Central memory CD4-positive, alpha-beta T cell (primary cell): ENCODE data around the gene DCLK2.
"Not testable (repeated sequence)": the region's sequence is repeated elsewhere in the genome, so short reads cannot be mapped to it uniquely, and the experiment has no call there.

Experiments
- DNase-seq: peaks from one replicate; pipeline ENCODE4 v3.0.0; 2022

Gene DCLK2

DNA sequence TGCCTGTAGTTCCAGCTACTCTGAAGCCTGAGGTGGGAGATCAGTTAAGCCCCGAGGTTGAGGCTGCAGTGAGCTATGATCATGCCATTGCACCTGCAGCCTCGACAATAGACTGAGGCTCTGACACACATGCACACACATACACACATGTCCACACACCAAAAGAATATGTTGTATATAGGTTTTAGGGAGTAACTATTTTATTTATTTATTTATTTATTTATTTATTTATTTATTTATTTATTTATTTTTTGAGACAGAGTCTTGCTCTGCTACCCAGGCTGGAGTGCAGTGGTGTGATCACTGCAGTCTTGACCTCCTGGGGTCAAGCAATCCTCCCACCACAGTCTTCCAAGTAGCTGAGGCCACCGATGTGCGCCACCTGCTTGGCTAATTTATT is 78.3 kb downstream of the DCLK2 start:
- no peak for DNase-seq

DNA sequence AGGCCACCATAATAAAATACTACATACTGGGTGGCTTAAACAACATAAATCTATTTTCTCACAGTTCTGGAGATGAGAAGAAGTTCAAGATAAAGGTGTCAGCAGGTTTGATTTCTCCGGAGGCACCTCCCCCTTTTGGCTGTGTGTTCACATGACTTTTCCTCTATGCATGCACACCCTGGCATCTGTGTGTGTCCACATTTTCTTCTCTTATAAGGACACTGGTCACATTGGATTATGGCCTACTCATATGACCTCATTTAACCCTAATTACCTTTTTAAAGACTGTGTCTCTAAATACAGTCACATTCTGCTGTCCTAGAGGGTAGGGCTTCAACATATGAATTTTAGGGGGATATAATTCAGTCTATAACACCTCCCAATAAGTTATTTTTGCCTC is 79.8 kb downstream of the DCLK2 start:
- DNase-seq: no peak

GRCh38 chr4:150160473-150160872 is 82.2 kb downstream of the DCLK2 start:
- DNase-seq: no peak

GRCh38 chr4:150161109-150161508 is 82.9 kb downstream of the DCLK2 start:
- no peak for DNase-seq

GRCh38 chr4:150162020-150162419 is 83.8 kb downstream of the DCLK2 start:
- DNase-seq: not testable (repeated sequence)

- no peak for DNase-seq
These were observed 85.8 kb downstream of the DCLK2 start for GRCh38 chr4:150164055-150164454.

GRCh38 chr4:150164956-150165629 is 86.8 kb downstream of the DCLK2 start:
- DNase-seq: no peak

GRCh38 chr4:150167054-150167453 is 88.8 kb downstream of the DCLK2 start:
- DNase-seq: no peak

- DNase-seq: no peak
These were observed 95.2 kb downstream of the DCLK2 start for GRCh38 chr4:150173432-150173861.

DNA sequence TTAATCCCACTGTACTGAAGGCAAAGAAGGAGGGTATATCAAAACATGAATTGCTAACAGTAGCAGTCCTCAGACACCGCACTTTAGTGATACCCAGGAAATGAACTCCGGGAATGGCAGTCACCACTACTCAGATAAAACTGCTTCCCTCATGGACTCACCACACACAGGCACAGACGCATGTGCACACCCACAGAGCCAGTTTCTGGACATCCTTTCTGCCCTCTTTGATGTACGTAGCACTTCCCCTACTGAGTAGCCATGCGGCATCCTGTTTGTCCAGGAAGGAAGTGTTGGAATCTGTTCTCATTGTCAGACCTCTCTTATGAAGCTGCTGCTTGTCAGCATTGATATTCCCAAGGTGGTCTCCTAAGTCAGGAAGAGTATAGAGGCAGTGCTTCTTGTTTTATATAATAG is 95.7 kb downstream of the DCLK2 start:
- no peak for DNase-seq

DNA sequence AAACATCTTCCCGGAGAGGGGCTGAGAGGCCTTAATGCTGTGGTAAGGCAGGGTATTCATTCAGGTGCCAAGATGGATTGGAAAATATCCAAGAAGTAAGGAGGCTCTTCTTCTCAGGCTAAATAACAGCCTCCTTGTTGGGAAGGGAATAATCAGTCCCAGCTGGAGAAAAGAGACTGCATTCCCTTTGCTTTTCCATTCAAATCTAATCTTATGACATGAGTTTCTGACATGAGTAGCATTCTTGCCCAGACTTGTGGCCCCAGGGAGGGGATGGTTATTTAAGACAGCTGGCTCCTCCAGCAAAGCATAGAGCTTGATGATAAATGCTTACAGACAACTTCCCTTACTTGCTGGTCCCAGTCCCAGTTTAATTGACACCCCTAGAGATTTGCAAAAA is 98.3 kb downstream of the DCLK2 start:
- DNase-seq: no peak

DNA sequence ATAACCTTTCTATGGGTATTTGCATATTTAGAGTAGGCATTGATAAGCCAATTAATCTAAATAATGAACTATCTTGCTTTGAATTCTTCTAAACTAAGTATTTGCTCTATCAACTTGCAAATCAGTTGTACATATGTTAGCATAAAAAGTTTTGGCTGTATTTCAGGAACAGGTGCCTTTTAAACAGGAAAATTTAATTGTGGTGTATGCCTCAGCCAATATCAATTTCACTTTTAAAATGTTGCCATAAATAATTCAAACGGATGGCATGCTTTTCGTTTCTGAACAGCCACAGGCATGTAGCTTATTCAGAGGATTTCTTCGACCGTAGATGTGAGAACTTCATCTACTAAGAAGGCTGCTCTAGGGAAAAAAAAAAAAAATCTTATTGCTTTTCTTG is 99.9 kb downstream of the DCLK2 start:
- no peak for DNase-seq

DNA sequence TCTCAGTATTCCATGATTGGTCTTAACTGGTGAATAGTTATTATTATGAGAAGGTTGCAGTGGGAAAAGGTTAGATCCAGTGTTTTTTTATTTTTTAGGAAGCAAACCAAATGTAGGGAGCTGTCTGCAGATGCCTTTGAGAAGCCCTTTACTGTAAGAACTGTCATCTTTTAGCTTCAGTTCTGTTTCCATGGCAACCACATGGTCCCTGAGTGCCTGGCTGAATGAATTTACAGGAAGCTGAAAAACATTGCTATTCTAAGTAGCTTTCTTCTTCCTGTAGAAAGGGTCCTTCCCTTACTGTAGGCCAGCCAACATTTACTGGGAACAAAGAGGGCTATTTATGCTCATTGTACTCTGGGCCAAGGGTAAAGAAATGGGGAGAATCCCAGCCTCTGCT is 103.3 kb downstream of the DCLK2 start:
- no peak for DNase-seq

- no peak for DNase-seq
These were observed 104.5 kb downstream of the DCLK2 start for GRCh38 chr4:150182794-150183193.

DNA sequence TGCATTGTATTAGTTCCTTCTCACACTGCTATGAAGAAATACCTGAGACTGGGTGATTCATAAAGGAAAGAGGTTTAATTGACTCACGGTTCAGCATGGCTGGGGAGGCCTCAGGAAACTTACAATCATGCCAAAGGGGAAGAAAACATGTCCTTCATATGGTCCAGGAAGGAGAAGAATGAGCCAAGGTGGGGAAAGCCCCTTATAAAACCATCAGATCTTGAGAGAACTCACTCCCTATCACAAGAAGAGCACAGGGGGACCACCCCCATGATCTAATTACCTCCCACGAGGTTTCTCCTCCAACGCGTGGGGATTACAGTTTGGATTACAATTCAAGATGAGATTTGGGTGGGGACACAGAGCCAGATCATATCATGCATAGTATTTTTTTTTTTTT is 106.8 kb downstream of the DCLK2 start:
- not testable (repeated sequence) for DNase-seq

DNA sequence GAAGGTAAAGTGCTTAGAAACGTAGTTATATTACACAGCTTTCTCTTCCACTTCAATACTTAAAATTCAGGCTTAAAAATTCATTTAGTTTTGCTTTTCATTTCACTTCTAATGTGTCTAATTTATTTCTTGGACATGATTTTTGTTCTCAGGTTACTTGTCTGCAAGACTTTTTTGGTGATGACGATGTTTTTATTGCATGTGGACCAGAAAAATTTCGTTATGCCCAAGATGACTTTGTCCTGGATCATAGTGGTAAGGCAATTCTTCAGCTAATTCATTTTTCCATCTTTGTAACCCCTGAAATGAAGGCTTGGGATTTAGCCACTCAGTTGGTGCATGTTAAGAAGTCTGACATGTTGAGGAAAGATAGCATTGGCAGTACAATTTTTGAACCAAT is 114.7 kb downstream of the DCLK2 start:
- no peak for DNase-seq

DNA sequence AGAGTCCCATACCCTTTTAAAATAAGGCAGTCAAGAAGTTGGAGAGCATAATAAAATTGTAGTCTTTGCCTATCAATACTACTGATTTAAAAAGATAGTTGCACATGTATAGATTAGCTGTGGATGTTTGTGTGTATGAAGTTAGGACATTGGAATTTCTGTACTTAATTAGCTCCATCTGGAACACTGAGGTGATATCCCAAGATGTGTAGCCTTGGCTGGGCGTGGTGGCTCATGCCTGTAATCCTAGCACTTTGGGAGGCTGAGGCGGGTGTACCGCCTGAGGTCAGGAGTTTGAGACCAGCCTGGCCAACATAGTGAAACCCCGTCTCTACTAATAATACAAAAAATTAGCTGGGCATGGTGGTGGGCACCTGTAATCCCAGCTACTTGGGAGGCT is 119.0 kb downstream of the DCLK2 start:
- not testable (repeated sequence) for DNase-seq

DNA sequence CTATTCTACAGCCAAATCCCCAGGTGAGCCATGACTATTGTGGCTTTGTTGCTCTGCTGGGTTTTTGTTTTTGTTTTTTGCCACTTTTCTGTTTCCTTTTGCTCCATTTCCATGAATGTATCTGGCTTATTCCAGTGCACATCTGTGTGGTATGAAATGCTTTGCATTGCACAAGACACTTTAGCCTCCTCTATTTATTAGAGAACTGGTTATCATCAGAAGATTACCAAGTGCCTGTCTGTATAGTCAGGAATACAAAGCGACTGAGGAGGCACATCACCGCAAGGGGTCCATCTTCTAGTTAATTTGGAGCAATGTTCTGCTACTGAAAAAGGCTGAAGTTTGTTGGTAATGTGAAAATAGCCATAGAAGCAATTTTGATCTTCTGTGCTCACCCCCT is 120.8 kb downstream of the DCLK2 start:
- no peak for DNase-seq

DNA sequence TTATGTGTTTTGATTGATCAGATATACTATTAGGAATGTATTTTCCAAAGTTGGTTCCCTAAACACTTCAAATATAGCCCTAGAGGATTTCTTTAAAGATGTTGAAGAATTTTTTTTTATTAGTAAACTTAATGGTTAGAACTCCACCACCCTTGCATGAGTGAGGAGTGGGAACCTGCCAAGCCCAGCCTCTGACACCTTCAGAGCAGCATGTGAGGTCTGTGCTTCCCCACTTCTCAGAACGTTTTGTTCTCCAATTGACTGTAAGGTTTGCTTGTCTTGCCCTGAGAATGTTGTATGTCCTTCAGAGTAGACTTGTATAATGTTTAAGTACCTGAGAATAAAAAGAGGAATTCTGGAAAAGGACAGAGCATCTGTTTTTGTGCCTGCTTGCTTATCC is 126.8 kb downstream of the DCLK2 start:
- DNase-seq: no peak

- DNase-seq: no peak
These were observed 128.0 kb downstream of the DCLK2 start for GRCh38 chr4:150206265-150206664.

GRCh38 chr4:150206954-150207353 is 128.7 kb downstream of the DCLK2 start:
- DNase-seq: no peak

DNA sequence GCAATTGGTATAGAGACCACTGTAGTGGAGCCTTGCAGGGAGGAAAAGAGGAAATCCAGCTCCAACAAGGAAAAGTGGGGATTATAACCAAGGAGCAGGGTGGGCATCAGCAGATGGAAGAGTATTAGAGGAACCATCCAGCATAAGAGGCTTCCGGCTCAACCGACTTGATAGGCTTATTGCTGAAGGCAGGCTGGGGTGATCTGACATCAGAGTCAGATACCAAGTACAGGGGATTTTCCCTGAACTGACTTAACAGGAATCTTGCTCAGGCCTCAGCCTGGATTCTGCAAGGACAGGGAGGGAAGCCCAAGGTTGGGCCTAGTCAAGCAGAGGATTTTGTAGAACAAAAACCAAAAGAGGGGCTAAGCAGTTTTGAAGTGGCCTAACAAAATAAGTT is 129.6 kb downstream of the DCLK2 start:
- DNase-seq: no peak

DNA sequence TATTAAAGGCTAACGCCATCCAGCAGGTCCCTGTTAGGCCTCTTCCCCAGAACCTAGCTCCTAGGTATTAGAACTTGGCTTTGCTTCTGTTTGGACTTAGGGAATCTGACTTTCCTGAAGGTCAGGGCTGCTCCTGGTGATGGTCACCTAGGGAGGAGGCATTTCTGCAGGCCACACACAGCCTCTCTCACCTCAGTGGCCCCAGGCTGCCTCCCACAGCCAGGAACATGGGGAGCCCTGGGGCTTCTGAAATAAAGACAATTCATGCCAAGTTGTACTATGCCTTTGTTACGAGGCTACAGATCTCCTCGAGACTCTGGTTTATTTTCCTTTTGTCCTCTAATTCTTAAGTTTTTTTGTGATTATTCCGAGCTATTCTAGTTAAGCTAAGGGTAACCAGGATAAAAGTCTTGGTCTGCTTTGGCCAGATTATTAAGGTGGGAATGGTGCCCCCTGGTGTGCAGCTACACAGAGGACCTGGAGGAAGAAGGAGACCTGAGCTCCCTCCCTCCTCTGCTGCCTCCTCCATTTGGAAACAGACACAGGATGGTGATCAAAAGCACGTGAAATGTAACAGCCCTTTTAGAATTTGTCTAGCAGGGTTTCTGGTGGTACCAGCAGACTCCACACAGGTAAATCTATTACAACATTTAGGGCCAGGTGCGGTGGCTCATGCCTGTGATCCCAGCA is 131.0 kb downstream of the DCLK2 start:
- DNase-seq: no peak

DNA sequence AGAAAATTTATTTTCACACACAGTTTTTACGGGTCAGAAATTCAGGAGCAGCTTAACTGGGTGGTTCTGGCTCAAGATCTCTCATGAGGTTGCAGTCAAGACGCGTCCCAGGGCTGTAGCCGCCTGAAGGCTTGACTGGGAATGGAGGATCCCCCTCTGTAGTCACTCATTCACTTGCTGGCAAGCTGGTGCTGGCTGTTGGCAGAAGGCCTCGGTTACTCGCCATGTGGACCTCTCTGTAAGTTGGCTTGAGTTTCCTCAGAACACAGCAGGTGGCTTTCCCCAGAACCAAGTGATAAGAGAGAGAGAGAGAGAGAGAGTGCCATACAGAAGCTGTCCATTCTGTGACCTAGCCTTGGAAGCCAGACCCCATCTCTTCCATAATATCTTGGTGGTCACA is 132.8 kb downstream of the DCLK2 start:
- no peak for DNase-seq
